Measurements from ENCODE around the gene FCN2. TPM values are rescaled to one million over a fixed set of nuclear protein-coding genes. Genes with fewer than 3 reads are reported as not detected.
A peak's percentile ranks its signal among the peaks of the same experiment; 100 is the strongest.
"Not testable (repeated sequence)": the region's sequence is repeated elsewhere in the genome, so short reads cannot be mapped to it uniquely, and the experiment has no call there.

The FCN2 gene
- total RNA-seq, 2 donors from 2014 or later, result 2.0 TPM; not detected in 1

- DNase-seq, result no peak
- ATAC-seq, result no peak
- intact Hi-C loops (cut with DNase I), result no loop called here
Observed at GRCh38 chr9:134846187-134846586, 34.4 kb upstream of the FCN2 start.

GRCh38 chr9:134846699-134847098 is 33.9 kb upstream of the FCN2 start:
- DNase-seq (no peak), ATAC-seq (no peak)
- intact Hi-C loops (cut with DNase I), result no loop called here

- DNase-seq (no peak), ATAC-seq (peak in 1 of 2 donors; percentile 4)
- intact Hi-C loops (cut with DNase I), result no loop called here
Observed at GRCh38 chr9:134847138-134847537, 33.5 kb upstream of the FCN2 start.

GRCh38 chr9:134847752-134848432 is 32.7 kb upstream of the FCN2 start:
- peak; percentile 17 for DNase-seq
- ATAC-seq, result peak in 1 of 2 donors; percentile 39
- intact Hi-C loops (cut with DNase I), result no loop called here

GRCh38 chr9:134848504-134848903 is 32.1 kb upstream of the FCN2 start:
- intact Hi-C loops (cut with DNase I), result no loop called here
- ATAC-seq (no peak), DNase-seq (no peak)

GRCh38 chr9:134850611-134851010 is 30.0 kb upstream of the FCN2 start:
- DNase-seq, result no peak
- ATAC-seq, result no peak
- intact Hi-C loops (cut with DNase I), result no loop called here

- intact Hi-C loops (cut with DNase I), result no loop called here
- DNase-seq (no peak), ATAC-seq (no peak)
Observed at GRCh38 chr9:134851020-134851419, 29.6 kb upstream of the FCN2 start.

- intact Hi-C loops (cut with DNase I), result no loop called here
- DNase-seq (no peak), ATAC-seq (no peak)
Observed at GRCh38 chr9:134852906-134853654, 27.5 kb upstream of the FCN2 start.

- intact Hi-C loops (cut with DNase I), result no loop called here
- DNase-seq, result no peak
Observed at GRCh38 chr9:134853893-134854292, 26.7 kb upstream of the FCN2 start.

GRCh38 chr9:134854541-134854981 is 26.0 kb upstream of the FCN2 start:
- DNase-seq (no peak), ATAC-seq (no peak)
- intact Hi-C loops (cut with DNase I), result no loop called here

More at GRCh38 chr9:134853893-134854292, 26.7 kb upstream of the FCN2 start:
- ATAC-seq, result no peak

- DNase-seq, result no peak
Observed at GRCh38 chr9:134855231-134855899, 25.2 kb upstream of the FCN2 start.

GRCh38 chr9:134855900-134856377 is 24.7 kb upstream of the FCN2 start:
- ATAC-seq (no peak), DNase-seq (no peak)
- intact Hi-C loops (cut with DNase I), result no loop called here

More at GRCh38 chr9:134855231-134855899, 25.2 kb upstream of the FCN2 start:
- ATAC-seq, result no peak
- intact Hi-C loops (cut with DNase I), result no loop called here

GRCh38 chr9:134857451-134857850 is 23.2 kb upstream of the FCN2 start:
- ATAC-seq; intact Hi-C loops (cut with DNase I); DNase-seq: not testable (repeated sequence)

- ATAC-seq (peak in 1 of 2 donors; percentile 42), DNase-seq (no peak)
- intact Hi-C loops (cut with DNase I), result no loop called here
Observed at GRCh38 chr9:134858051-134858841, 22.4 kb upstream of the FCN2 start.

- no peak for DNase-seq
- intact Hi-C loops (cut with DNase I), result no loop called here
- no peak for ATAC-seq
Observed at GRCh38 chr9:134860510-134860909, 20.1 kb upstream of the FCN2 start.

- DNase-seq (no peak), ATAC-seq (no peak)
- intact Hi-C loops (cut with DNase I), result no loop called here
Observed at GRCh38 chr9:134861595-134862334, 18.8 kb upstream of the FCN2 start.

GRCh38 chr9:134863306-134863902 is 17.2 kb upstream of the FCN2 start:
- DNase-seq (no peak), ATAC-seq (no peak)
- intact Hi-C loops (cut with DNase I), result no loop called here
